ENCODE measurements around the gene RUNDC3A. TPM values are rescaled to one million over a fixed set of nuclear protein-coding genes. Genes with fewer than 3 reads are reported as not detected.

Gene RUNDC3A
- total RNA-seq, 2 experiments from 2014 or later = not detected

DNA sequence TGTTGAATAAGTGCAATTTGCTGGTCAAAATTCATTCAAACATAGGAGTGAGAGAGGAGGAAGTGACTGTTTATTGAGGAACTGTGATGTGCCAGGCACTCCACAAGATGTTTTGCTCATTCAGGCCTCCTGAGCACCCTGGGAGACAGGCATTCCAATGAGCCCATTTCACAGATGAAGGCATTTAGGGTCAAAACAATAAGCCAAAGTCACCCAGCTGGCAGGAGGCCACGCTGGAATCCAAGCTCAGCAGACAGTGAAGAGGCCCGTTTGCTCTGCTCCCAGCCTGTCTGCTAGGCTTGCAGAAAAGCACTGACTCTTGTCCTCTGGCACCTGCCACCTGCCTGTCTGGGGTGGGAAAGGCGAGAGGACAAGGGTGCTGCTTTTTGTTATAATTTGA, 26.3 kb downstream of the RUNDC3A start:
- Histone ChIP-seq H3K4me3 (ENCODE audit: low read length) (no peak overlapping the region), H3K27ac (ENCODE audit: low read depth in 1 of 2, low read length in 2 of 2) (no peak overlapping the region), H3K4me1 (ENCODE audit: insufficient read depth, low read length) (peaks cover 6% of the 10 kb centered on the region), H3K27me3 (ENCODE audit: control insufficient read depth in 1 of 2, insufficient read depth in 2 of 2, low read length in 2 of 2) (no peaks in the 10 kb centered on the region), H3K36me3 (ENCODE audit: insufficient read depth, low read length) (no peaks in the 10 kb centered on the region), H3K9me3 (ENCODE audit: control insufficient read depth in 1 of 2, insufficient read depth in 1 of 2, low read length in 2 of 2) (no peaks in the 10 kb centered on the region)
- Mint-ChIP-seq H3K27ac (no peak overlapping the region), H3K4me1 (ENCODE audit: low read depth) (peaks cover 6% of the 10 kb centered on the region), H3K4me3 (no peak overlapping the region), H3K9me3 (no peaks in the 10 kb centered on the region), H3K36me3 (ENCODE audit: low read depth) (no peaks in the 10 kb centered on the region), H3K27me3 (peaks cover 4% of the 10 kb centered on the region)
- POLR2A ChIA-PET = no interaction called here
- intact Hi-C loops (cut with DNase I, micrococcal nuclease) = loop anchor here in 1 of 2 experiments (5.0 kb wide), 1 partner anchor 192 kb away; the partner anchor contains the start of gene HROB
- CTCF ChIA-PET = no interaction called here
- no peak for TF ChIP-seq CTCF (IDR thresholded peaks at IDR 0.05)
- no peak for ATAC-seq (ENCODE audit: poor library complexity)
- no peak for DNase-seq

- no peaks in the 10 kb centered on the region for H3K36me3 ChIP-seq (ENCODE audit: insufficient read depth, low read length)
- H3K4me1 ChIP-seq (ENCODE audit: insufficient read depth, low read length) = peaks cover 6% of the 10 kb centered on the region
- H3K27ac Mint-ChIP-seq = no peak overlapping the region
- ATAC-seq (ENCODE audit: poor library complexity) (no peak), DNase-seq (no peak)
- ChIA-PET CTCF (no interaction called here), POLR2A (no interaction called here)
- peaks cover 6% of the 10 kb centered on the region for H3K4me1 Mint-ChIP-seq (ENCODE audit: low read depth)
- no peaks in the 10 kb centered on the region for H3K9me3 Mint-ChIP-seq
- H3K9me3 ChIP-seq (ENCODE audit: control insufficient read depth in 1 of 2, insufficient read depth in 1 of 2, low read length in 2 of 2) = no peaks in the 10 kb centered on the region
- no peak overlapping the region for H3K4me3 Mint-ChIP-seq
- H3K27me3 Mint-ChIP-seq = peaks cover 8% of the 10 kb centered on the region
- no peaks in the 10 kb centered on the region for H3K27me3 ChIP-seq (ENCODE audit: control insufficient read depth in 1 of 2, insufficient read depth in 2 of 2, low read length in 2 of 2)
- H3K36me3 Mint-ChIP-seq (ENCODE audit: low read depth) = no peaks in the 10 kb centered on the region
- TF ChIP-seq CTCF (IDR thresholded peaks at IDR 0.05) = no peak
- intact Hi-C loops (cut with DNase I, micrococcal nuclease) = no loop called here
- no peak overlapping the region for H3K27ac ChIP-seq (ENCODE audit: low read depth in 1 of 2, low read length in 2 of 2)
- no peak overlapping the region for H3K4me3 ChIP-seq (ENCODE audit: low read length)
Observed at GRCh38 chr17:44335564-44335963, 27.2 kb downstream of the RUNDC3A start.

GRCh38 chr17:44335968-44336367, 27.6 kb downstream of the RUNDC3A start:
- intact Hi-C loops (cut with DNase I, micrococcal nuclease) = no loop called here
- no peak overlapping the region for H3K4me3 Mint-ChIP-seq
- peaks cover 9% of the 10 kb centered on the region for H3K27me3 Mint-ChIP-seq
- no peak for ATAC-seq (ENCODE audit: poor library complexity)
- Histone ChIP-seq H3K27me3 (ENCODE audit: control insufficient read depth in 1 of 2, insufficient read depth in 2 of 2, low read length in 2 of 2) (no peaks in the 10 kb centered on the region), H3K9me3 (ENCODE audit: control insufficient read depth in 1 of 2, insufficient read depth in 1 of 2, low read length in 2 of 2) (no peaks in the 10 kb centered on the region), H3K27ac (ENCODE audit: low read depth in 1 of 2, low read length in 2 of 2) (no peak overlapping the region), H3K36me3 (ENCODE audit: insufficient read depth, low read length) (no peaks in the 10 kb centered on the region), H3K4me1 (ENCODE audit: insufficient read depth, low read length) (peaks cover 4% of the 10 kb centered on the region), H3K4me3 (ENCODE audit: low read length) (no peak overlapping the region)
- no peaks in the 10 kb centered on the region for H3K36me3 Mint-ChIP-seq (ENCODE audit: low read depth)
- ChIA-PET POLR2A (no interaction called here), CTCF (interaction anchor here (0.7 kb wide), 1 partner anchor 9 kb away, joined by 3 read pairs; the partner anchor contains the start of gene GRN)
- peaks cover 6% of the 10 kb centered on the region for H3K4me1 Mint-ChIP-seq (ENCODE audit: low read depth)
- H3K9me3 Mint-ChIP-seq = no peaks in the 10 kb centered on the region
- no peak overlapping the region for H3K27ac Mint-ChIP-seq
- TF ChIP-seq CTCF (IDR thresholded peaks at IDR 0.05) = no peak
- no peak for DNase-seq

Data from CD4-positive, alpha-beta T cell (primary cell).